Breast epithelium (tissue), 4 donors: ENCODE results near the gene CLMN. TPM values are rescaled to one million over a fixed set of nuclear protein-coding genes. Genes with fewer than 3 reads are reported as not detected.

ENCODE experiments used
- DNase-seq, 2 donors: peaks; one replicate each; pipeline ENCODE4 v3.0.0-alpha.2; 2019; ENCODE audit warnings: low spot score in 2 of 2
- H3K27ac ChIP-seq, 2 donors: fragments of 200-600 bp; sonication (generic) in 1 of 2; one replicate each; pipeline ENCODE4 v1.5.1; 2016 to 2019; ENCODE audit warnings: mild to moderate bottlenecking in 1 of 2
- H3K27me3 ChIP-seq, 2 donors: fragments of 200-600 bp; sonication (generic) in 1 of 2; one replicate each; pipeline versions ENCODE4 v1.5.1 to v1.6.0; 2017 to 2019; ENCODE audit warnings: control low read depth in 1 of 2, mild to moderate bottlenecking in 1 of 2
- H3K36me3 ChIP-seq: fragments of 200-600 bp; one replicate; pipeline ENCODE4 v1.5.1; 2019
- H3K4me1 ChIP-seq, 2 donors: fragments of 200-600 bp; sonication (generic); one replicate each; pipeline ENCODE4 v1.5.1; 2016 to 2019; ENCODE audit warnings: control low read depth in 1 of 2
- H3K4me3 ChIP-seq, 3 donors: fragments of 200-600 bp; sonication (generic); 1 replicate in 2 of 3; 2 replicates in 1 of 3; pipeline ENCODE4 v1.5.1; 2016 to 2019; ENCODE audit warnings: mild to moderate bottlenecking in 3 of 3, moderate library complexity in 2 of 3
- H3K9me3 ChIP-seq, 2 donors: fragments of 200-600 bp; sonication (generic) in 1 of 2; one replicate each; pipeline ENCODE4 v1.5.1; 2016 to 2019; ENCODE audit warnings: control low read depth in 1 of 2
- POLR2A ChIP-seq: fragments of 450-650 bp; IDR thresholded peaks from one replicate; pipeline ENCODE4 v1.6.1; 2016; ENCODE audit warnings: antibody characterized with exemption, mild to moderate bottlenecking, moderate library complexity
- POLR2AphosphoS5 ChIP-seq, 3 donors: sonication (generic); formaldehyde crosslinking; IDR thresholded peaks; one replicate each; pipeline ENCODE4 v1.6.1; 2017; ENCODE audit warnings: antibody characterized with exemption in 3 of 3
- intact Hi-C: fragments of 100-400 bp; cut with DNase I; formaldehyde crosslinking; loops from one replicate; pipeline ENCODE4 v1.15.1; 2023; ENCODE audit warnings: low total_unique reads
- total RNA-seq, 3 donors: library from RNA; depleted of rRNA; stranded (reverse); fragments of >200 nt; gene quantifications; one replicate each; pipeline ENCODE4 v1.1.0, GENCODE V29; 2016
- TF ChIP-seq, protein P1 (sequence below), 3 donors: fragments of 450-650 bp; IDR thresholded peaks; one replicate each; pipeline ENCODE4 v1.5.1; 2016 to 2017; ENCODE audit warnings: antibody characterized with exemption in 3 of 3, mild to moderate bottlenecking in 3 of 3, moderate library complexity in 3 of 3

CLMN gene
- total RNA-seq, 3 donors from 2014 or later, result 23.7 to 73.6 (median 48.5) TPM

GRCh38 chr14:95218472-95219193 is 101.1 kb downstream of the CLMN start:
- Histone ChIP-seq H3K27ac (no peak overlapping the region), H3K4me3 (no peak overlapping the region), H3K9me3 (no peaks in the 10 kb centered on the region), H3K36me3 (no peaks in the 10 kb centered on the region), H3K27me3 (no peaks in the 10 kb centered on the region), H3K4me1 (no peaks in the 10 kb centered on the region)
- DNase-seq, result no peak
- intact Hi-C loops, result no loop called here
- no peak for TF ChIP-seq POLR2A
- TF ChIP-seq POLR2AphosphoS5 (IDR thresholded peaks at IDR 0.05), result no peak
- TF ChIP-seq, protein P1, sequence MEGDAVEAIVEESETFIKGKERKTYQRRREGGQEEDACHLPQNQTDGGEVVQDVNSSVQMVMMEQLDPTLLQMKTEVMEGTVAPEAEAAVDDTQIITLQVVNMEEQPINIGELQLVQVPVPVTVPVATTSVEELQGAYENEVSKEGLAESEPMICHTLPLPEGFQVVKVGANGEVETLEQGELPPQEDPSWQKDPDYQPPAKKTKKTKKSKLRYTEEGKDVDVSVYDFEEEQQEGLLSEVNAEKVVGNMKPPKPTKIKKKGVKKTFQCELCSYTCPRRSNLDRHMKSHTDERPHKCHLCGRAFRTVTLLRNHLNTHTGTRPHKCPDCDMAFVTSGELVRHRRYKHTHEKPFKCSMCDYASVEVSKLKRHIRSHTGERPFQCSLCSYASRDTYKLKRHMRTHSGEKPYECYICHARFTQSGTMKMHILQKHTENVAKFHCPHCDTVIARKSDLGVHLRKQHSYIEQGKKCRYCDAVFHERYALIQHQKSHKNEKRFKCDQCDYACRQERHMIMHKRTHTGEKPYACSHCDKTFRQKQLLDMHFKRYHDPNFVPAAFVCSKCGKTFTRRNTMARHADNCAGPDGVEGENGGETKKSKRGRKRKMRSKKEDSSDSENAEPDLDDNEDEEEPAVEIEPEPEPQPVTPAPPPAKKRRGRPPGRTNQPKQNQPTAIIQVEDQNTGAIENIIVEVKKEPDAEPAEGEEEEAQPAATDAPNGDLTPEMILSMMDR (IDR thresholded peaks at IDR 0.05), result no peak

DNA sequence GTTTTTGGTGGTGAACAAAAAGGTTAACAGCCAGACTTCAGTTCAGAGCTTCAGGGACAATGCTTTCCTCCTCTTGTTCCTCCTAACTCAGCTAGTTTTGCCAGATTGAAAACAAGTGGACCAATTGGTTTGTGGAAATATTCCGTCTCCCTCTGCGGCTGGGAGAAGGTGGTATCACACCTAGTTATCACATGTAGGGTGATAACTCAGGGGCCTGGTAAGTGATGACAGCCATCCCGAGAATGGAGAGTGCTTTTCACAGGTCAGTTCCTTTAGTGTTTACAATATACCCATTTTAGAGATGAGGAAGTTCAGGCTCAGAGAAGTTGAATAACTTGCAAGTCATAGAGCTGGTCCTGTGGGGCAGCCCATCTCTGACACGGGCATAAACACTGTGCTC is 101.7 kb downstream of the CLMN start:
- no peak for DNase-seq
- H3K9me3 ChIP-seq, result no peaks in the 10 kb centered on the region
- intact Hi-C loops, result no loop called here
- H3K4me1 ChIP-seq, result no peaks in the 10 kb centered on the region
- H3K36me3 ChIP-seq, result no peaks in the 10 kb centered on the region
- no peak overlapping the region for H3K4me3 ChIP-seq
- no peaks in the 10 kb centered on the region for H3K27me3 ChIP-seq
- TF ChIP-seq, protein P1 (IDR thresholded peaks at IDR 0.05), result no peak
- TF ChIP-seq POLR2AphosphoS5 (IDR thresholded peaks at IDR 0.05), result no peak
- TF ChIP-seq POLR2A, result no peak
- H3K27ac ChIP-seq, result no peak overlapping the region

DNA sequence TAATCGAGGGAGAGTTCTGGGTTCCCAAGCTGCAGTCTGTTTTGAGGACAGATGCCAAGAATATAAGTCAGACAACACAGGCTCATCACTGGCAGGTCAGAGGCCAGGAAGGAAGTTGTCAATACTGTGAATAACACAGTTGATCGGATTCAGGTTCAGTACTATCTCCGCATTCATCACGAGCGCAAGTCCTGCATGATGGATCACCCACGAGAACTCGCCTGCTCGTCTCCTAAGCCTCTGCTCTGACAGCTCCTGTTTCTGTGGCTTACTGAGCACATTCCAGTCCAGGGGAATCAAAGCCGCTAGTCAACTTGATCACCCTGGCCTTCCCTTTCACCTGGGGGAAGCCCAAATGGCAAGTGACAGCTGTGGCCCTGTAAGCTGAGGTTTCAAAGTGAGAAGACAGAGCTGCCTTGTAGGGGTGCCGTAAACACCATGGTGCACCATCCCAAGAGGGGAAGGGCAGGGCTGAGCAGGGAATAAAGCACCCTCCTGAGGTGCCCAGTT is 102.3 kb downstream of the CLMN start:
- intact Hi-C loops, result no loop called here
- DNase-seq, result no peak
- TF ChIP-seq POLR2AphosphoS5 (IDR thresholded peaks at IDR 0.05) (no peak), POLR2A (no peak)
- TF ChIP-seq, protein P1 (IDR thresholded peaks at IDR 0.05), result no peak

GRCh38 chr14:95216008-95216407 is 103.7 kb downstream of the CLMN start:
- intact Hi-C loops, result no loop called here

More for the DNA sequence above, 102.3 kb downstream of the CLMN start:
- Histone ChIP-seq H3K9me3 (no peaks in the 10 kb centered on the region), H3K4me3 (no peak overlapping the region), H3K4me1 (no peaks in the 10 kb centered on the region), H3K27me3 (no peaks in the 10 kb centered on the region), H3K36me3 (no peaks in the 10 kb centered on the region), H3K27ac (no peak overlapping the region)

More at GRCh38 chr14:95216008-95216407, 103.7 kb downstream of the CLMN start:
- H3K27me3 ChIP-seq, result no peaks in the 10 kb centered on the region
- H3K4me1 ChIP-seq, result no peaks in the 10 kb centered on the region
- no peak overlapping the region for H3K4me3 ChIP-seq
- H3K9me3 ChIP-seq, result no peaks in the 10 kb centered on the region
- no peak for DNase-seq
- no peak overlapping the region for H3K27ac ChIP-seq
- H3K36me3 ChIP-seq, result no peaks in the 10 kb centered on the region
- TF ChIP-seq POLR2A (no peak), POLR2AphosphoS5 (IDR thresholded peaks at IDR 0.05) (no peak)
- TF ChIP-seq, protein P1 (IDR thresholded peaks at IDR 0.05), result no peak
